HepG2 (cell line): ENCODE data around the gene KIF3A. TPM values are rescaled to one million over a fixed set of nuclear protein-coding genes. Genes with fewer than 3 reads are reported as not detected.

Source experiments
- CREM ChIP-seq, 2 experiments: sonication (generic) in 1 of 2; formaldehyde crosslinking in 1 of 2; IDR thresholded peaks; 2 replicates each; pipeline versions ENCODE4 v1.4.0 to v1.6.1; 2016 to 2020; ENCODE audit warnings: antibody characterized with exemption in 1 of 2, mild to moderate bottlenecking in 1 of 2, missing genetic modification reagents in 1 of 2
- DMTF1 ChIP-seq: sonication (generic); formaldehyde crosslinking; IDR thresholded peaks from 2 replicates; pipeline ENCODE4 v1.4.0; 2020; ENCODE audit warnings: mild to moderate bottlenecking, missing genetic modification reagents
- EP300 ChIP-seq, 3 experiments: sonication (generic) in 1 of 3; formaldehyde crosslinking in 1 of 3; IDR thresholded peaks; 2 replicates each; pipeline versions ENCODE4 v1.5.1 to v1.6.1; 2011 to 2020; ENCODE audit warnings: low read depth in 2 of 3, low read length in 2 of 3, borderline replicate concordance in 1 of 3, improper control_type of control experiment in 1 of 3, mild to moderate bottlenecking in 1 of 3, missing genetic modification reagents in 1 of 3, moderate library complexity in 1 of 3
- FOXK2 ChIP-seq: fragments of 450-650 bp; IDR thresholded peaks from 2 replicates; pipeline ENCODE4 v1.6.1; 2016
- KDM5B ChIP-seq: sonication (generic); formaldehyde crosslinking; IDR thresholded peaks from 2 replicates; pipeline ENCODE4 v1.4.0; 2020; ENCODE audit warnings: missing genetic modification reagents, mild to moderate bottlenecking, borderline replicate concordance
- MAX ChIP-seq: IDR thresholded peaks from 2 replicates; pipeline ENCODE4 v1.6.1; 2012; ENCODE audit warnings: inconsistent platforms
- NCOR1 ChIP-seq: fragments of 200-600 bp; sonication (generic); IDR thresholded peaks from 2 replicates; pipeline ENCODE4 v1.7.0; 2017; ENCODE audit warnings: antibody characterized with exemption, low read length, borderline replicate concordance
- NFIC ChIP-seq: IDR thresholded peaks from 2 replicates; pipeline ENCODE4 v1.6.1; 2012; ENCODE audit warnings: mild to moderate bottlenecking, low read length, inconsistent platforms
- ZNF180 ChIP-seq: sonication (generic); formaldehyde crosslinking; IDR thresholded peaks from 2 replicates; pipeline ENCODE4 v1.4.0; 2020; ENCODE audit warnings: low read depth, missing genetic modification reagents, borderline replicate concordance
- ZNF484 ChIP-seq: sonication (generic); formaldehyde crosslinking; IDR thresholded peaks from 2 replicates; pipeline ENCODE4 v1.5.1; 2020; ENCODE audit warnings: mild to moderate bottlenecking, low read depth, missing genetic modification reagents, borderline replicate concordance
- ZNF513 ChIP-seq: sonication (generic); formaldehyde crosslinking; conservative IDR thresholded peaks from 2 replicates; pipeline ENCODE4 v1.5.0; 2020; ENCODE audit warnings: missing genetic modification reagents
- ZNF572 ChIP-seq: sonication (generic); formaldehyde crosslinking; IDR thresholded peaks from 2 replicates; pipeline ENCODE4 v1.5.1; 2020; ENCODE audit warnings: mild to moderate bottlenecking, missing genetic modification reagents
- ZNF644 ChIP-seq: IDR thresholded peaks from 2 replicates; pipeline ENCODE4 v1.6.1; 2016; ENCODE audit warnings: low read depth
- ZSCAN20 ChIP-seq: sonication (generic); formaldehyde crosslinking; IDR thresholded peaks from 2 replicates; pipeline ENCODE4 v1.4.0; 2020; ENCODE audit warnings: missing genetic modification reagents, mild to moderate bottlenecking, borderline replicate concordance
- polyA plus RNA-seq, 8 experiments: library from polyadenylated mRNA; depleted of rRNA in 3 of 8; stranded (reverse) in 7 of 8; unstranded in 1 of 8; fragments of >200 nt; fragmentation: Illumina TruSeq in 4 of 8; extraction: Trizol in 4 of 8; gene quantifications; 2 replicates each; pipeline versions ENCODE4 v1.2.1 to v1.2.3, GENCODE V29; 2011 to 2016; ENCODE audit warnings: low read depth in 4 of 8, missing spikeins in 1 of 8, mixed read lengths in 1 of 8; ENCODE audit not compliant: insufficient read depth in 1 of 8
- total RNA-seq, 5 experiments: library from RNA; depleted of rRNA; stranded (reverse); fragments of >200 nt; fragmentation: Illumina TruSeq; extraction: Trizol; gene quantifications; 2 replicates each; pipeline ENCODE4 v1.2.3, GENCODE V29; 2016; ENCODE audit warnings: low read depth in 1 of 5
- TF ChIP-seq, protein P1 (sequence below): sonication (generic); formaldehyde crosslinking; IDR thresholded peaks from 2 replicates; pipeline ENCODE4 v1.8.0; 2022; ENCODE audit warnings: mild to moderate bottlenecking, missing genetic modification reagents, moderate library complexity
- TF ChIP-seq, protein P2 (sequence below): sonication (generic); formaldehyde crosslinking; IDR thresholded peaks from 2 replicates; pipeline ENCODE4 v1.8.0; 2023; ENCODE audit warnings: mild to moderate bottlenecking, missing genetic modification reagents
- TF ChIP-seq, protein P3 (sequence below): sonication (generic); formaldehyde crosslinking; IDR thresholded peaks from 2 replicates; pipeline ENCODE4 v1.8.0; 2022; ENCODE audit warnings: missing genetic modification reagents, mild to moderate bottlenecking, borderline replicate concordance

Gene KIF3A
- total and polyA plus RNA-seq, 2 of the 13 experiments (the other 11 are each of a cell fraction or from before 2014, with no cell fraction given): 2.3 to 8.4 TPM

GRCh38 chr5:132662925-132663770, 74.2 kb downstream of the KIF3A start (continued):
- TF ChIP-seq EP300 (IDR thresholded peaks at IDR 0.05; ENCODE audit: low read depth in 2 of 2, low read length in 2 of 2) (no peak), EP300 (CRISPR knock-in tag; IDR thresholded peaks at IDR 0.05; ENCODE audit: borderline replicate concordance) (no peak), ZNF484 (CRISPR knock-in tag) (no peak), NCOR1 (no peak), ZNF513 (CRISPR knock-in tag) (no peak), ZNF644 (CRISPR knock-in tag) (no peak), FOXK2 (peak; percentile 78; the same call in 1 of the 2 replicates), ZSCAN20 (CRISPR knock-in tag) (0 out of 2 replicates have a peak, but pooled peaks have one; percentile 13), MAX (peak; percentile 47; the same call in 1 of the 2 replicates), ZNF572 (CRISPR knock-in tag) (0 out of 2 replicates have a peak, but pooled peaks have one; percentile 24), DMTF1 (CRISPR knock-in tag) (no peak), NFIC (no peak), KDM5B (no peak; the same call in 1 of the 2 replicates), CREM (IDR thresholded peaks at IDR 0.05) (no peak), CREM (CRISPR knock-in tag; IDR thresholded peaks at IDR 0.05) (no peak), ZNF180 (CRISPR knock-in tag) (no peak)
- TF ChIP-seq, protein P1, sequence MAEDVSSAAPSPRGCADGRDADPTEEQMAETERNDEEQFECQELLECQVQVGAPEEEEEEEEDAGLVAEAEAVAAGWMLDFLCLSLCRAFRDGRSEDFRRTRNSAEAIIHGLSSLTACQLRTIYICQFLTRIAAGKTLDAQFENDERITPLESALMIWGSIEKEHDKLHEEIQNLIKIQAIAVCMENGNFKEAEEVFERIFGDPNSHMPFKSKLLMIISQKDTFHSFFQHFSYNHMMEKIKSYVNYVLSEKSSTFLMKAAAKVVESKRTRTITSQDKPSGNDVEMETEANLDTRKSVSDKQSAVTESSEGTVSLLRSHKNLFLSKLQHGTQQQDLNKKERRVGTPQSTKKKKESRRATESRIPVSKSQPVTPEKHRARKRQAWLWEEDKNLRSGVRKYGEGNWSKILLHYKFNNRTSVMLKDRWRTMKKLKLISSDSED (CRISPR knock-in tag): peak; percentile 66; the same call in 1 of the 2 replicates
- TF ChIP-seq, protein P2, sequence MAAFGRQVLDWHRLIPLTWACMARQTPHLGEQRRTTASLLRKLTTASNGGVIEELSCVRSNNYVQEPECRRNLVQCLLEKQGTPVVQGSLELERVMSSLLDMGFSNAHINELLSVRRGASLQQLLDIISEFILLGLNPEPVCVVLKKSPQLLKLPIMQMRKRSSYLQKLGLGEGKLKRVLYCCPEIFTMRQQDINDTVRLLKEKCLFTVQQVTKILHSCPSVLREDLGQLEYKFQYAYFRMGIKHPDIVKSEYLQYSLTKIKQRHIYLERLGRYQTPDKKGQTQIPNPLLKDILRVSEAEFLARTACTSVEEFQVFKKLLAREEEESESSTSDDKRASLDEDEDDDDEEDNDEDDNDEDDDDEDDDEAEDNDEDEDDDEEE: peak; percentile 56; the same call in 1 of the 2 replicates
- TF ChIP-seq, protein P3, sequence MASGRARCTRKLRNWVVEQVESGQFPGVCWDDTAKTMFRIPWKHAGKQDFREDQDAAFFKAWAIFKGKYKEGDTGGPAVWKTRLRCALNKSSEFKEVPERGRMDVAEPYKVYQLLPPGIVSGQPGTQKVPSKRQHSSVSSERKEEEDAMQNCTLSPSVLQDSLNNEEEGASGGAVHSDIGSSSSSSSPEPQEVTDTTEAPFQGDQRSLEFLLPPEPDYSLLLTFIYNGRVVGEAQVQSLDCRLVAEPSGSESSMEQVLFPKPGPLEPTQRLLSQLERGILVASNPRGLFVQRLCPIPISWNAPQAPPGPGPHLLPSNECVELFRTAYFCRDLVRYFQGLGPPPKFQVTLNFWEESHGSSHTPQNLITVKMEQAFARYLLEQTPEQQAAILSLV: no peak
